RPMI7951 (cell line): ENCODE measurements around the gene GMPS. TPM values are rescaled to one million over a fixed set of nuclear protein-coding genes. Genes with fewer than 3 reads are reported as not detected.
"Not testable (repeated sequence)": the region's sequence is repeated elsewhere in the genome, so short reads cannot be mapped to it uniquely, and the experiment has no call there.

ENCODE experiments used
- DNase-seq: peaks from one replicate; pipeline ENCODE4 v3.0.0-alpha.2; 2012; ENCODE audit warnings: low read depth
- total RNA-seq: library from RNA; depleted of rRNA; stranded (reverse); fragments of >200 nt; shearing (Covaris generic); gene quantifications from 2 replicates; pipeline ENCODE4 v1.2.3, GENCODE V29; 2014

The GMPS gene
- total RNA-seq, 1 experiment from 2014 or later = 89.0 TPM

- DNase-seq = no peak
Observed at GRCh38 chr3:155872904-155873646, 2.6 kb downstream of the GMPS start.

DNA sequence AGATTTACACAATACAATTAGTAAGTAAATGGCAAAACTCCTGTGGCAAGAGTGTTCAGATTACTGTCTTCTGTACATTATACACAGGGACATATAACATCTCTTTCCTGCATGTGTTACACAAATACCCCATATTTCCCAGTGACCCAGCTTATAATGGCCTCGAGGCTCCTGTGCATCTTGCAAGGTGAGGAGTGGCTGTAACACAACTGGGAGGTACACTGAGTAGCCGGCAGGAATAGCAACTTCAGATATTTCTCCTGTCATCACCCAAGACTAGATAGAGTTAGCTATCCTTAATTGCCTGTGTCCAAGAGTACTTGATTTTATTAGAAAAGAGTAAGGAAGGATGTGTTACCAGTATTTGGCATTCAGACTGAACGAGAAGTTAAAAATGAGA lies 5.6 kb downstream of the GMPS start:
- no peak for DNase-seq

- DNase-seq = no peak
Observed at GRCh38 chr3:155876503-155876902, 6.1 kb downstream of the GMPS start.

GRCh38 chr3:155880286-155880685 lies 9.8 kb downstream of the GMPS start:
- DNase-seq = no peak

DNA sequence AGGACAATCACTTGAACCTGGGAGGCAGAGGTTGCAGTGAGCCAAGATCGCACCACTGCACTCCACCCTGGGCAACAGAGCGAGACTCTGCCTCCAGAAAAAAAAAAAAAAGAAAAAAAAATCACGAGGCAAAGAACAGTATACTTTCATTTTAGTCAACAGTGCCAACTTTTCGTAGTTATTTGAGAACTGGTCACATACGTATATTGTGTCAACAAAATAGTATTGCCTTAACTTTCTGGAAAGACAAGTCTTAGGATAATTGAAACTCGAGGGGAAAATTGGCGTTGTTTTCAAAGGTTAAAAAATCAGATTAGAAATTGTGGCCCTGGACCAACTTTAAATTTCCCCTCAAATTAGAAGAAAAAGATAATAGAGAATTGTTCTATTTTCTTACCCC lies 13.8 kb downstream of the GMPS start:
- DNase-seq = no peak

- no peak for DNase-seq
Observed at GRCh38 chr3:155885292-155885691, 14.8 kb downstream of the GMPS start.

DNA sequence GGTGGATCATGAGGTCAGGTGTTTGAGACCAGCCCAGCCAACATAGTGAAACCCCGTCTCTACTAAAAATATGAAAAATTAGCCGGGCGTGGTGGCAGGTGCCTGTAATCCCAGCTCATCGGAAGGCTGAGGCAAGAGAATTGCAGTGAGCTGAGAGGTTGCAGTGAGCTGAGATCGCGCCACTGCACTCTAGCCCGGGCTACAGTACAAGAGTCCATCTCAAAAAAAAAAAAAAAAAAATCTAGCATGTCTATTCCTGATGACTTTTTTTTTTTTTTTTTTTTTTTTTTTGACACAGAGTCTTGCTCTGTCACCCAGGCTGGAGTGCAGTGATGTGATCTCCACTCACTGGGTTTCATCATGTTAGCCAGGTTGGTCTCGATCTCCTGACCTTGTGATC lies 15.9 kb downstream of the GMPS start:
- not testable (repeated sequence) for DNase-seq

- DNase-seq = no peak
Observed at GRCh38 chr3:155886915-155887314, 16.5 kb downstream of the GMPS start.

GRCh38 chr3:155889212-155889611 lies 18.8 kb downstream of the GMPS start:
- no peak for DNase-seq

DNA sequence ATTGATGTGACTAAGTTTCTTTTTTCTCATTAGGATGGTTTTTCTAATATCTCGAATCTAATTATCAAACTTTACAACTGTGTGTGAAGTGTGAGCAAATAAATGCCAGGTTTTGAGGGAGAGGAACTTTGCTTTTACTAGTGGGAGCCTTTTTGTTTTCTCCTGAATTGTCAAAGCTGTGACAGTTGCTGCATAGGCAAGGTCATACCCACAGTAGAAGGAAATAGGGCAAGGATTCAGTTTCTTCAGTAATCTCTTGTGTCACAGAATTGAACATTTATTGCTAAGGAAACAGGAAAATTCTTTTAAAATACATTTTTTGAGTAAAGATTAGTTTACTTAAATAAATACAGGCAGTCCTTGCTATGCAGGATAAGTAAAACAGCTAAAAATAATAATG lies 19.5 kb downstream of the GMPS start:
- DNase-seq = no peak

DNA sequence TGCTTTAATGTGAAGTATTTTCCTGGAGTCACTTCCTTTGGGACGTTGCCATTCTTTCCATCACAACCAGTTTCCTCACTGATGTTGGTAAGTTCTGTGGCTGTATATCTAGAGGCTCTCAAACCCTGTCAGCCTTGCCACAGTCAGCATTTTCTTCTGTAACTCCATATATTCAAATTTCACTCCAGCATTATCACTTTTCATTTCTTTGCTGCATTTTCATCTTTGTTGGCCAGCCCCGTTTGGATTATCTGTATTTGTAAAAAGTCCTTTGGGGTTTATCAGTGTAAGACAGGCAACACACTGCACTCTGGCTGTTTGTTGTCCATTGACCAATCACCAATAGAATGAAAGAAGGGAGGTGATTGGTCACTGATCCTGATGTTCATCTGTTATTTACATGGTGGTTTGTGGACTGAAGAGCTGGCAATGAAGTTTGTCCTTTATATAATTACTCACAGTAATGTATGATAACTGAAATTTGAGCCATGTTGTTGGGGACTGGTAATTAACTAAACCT lies 20.3 kb downstream of the GMPS start:
- DNase-seq = peak; percentile 30

GRCh38 chr3:155891321-155891720 lies 20.9 kb downstream of the GMPS start:
- no peak for DNase-seq

DNA sequence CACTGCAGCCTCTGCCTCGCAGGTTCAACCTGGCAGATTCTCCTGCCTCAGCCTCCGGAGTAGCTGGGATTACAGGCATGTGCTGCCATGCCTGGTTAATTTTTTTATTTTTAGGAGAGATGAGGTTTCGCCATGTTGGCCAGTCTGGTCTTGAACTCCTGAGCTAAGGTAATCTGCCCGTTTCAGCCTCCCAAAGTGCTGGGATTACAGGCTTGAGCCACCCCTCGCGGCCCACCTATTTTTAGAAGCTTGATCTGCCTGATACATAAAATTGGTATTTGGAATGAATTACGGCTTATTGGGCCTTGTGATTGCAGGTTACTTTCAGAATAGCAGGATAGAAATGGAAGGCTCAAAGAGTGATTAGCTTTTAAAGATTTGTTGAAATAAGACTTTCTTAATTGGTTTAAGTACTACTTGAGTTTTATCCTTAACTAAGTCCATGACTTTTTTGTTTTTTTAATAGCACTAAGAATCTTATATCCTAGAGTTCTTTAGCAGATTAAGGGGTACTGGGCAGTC lies 25.0 kb downstream of the GMPS start:
- DNase-seq = no peak

- no peak for DNase-seq
Observed at GRCh38 chr3:155906900-155907299, 36.5 kb downstream of the GMPS start.

- no peak for DNase-seq
Observed at GRCh38 chr3:155908086-155908485, 37.6 kb downstream of the GMPS start.

DNA sequence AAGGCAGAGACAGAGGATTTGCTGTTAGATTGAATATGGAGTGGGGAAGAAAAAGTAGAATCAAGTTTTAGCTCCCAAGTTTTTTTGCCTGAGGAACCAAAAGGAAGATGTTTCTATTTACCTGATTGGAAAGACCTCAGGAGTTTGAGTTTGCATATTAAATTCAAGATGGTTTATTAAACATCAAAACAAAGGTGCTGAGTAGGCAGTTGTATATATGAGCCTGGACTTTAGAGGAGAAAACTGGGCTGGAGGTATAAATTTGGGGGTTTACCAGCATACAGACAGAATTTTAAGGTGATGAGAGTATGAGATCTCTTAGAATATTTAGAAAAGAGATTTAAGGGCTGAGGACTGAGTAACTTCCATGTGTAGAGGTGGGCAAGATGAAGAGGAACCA lies 38.2 kb downstream of the GMPS start:
- DNase-seq = no peak

- DNase-seq = no peak
Observed at GRCh38 chr3:155912090-155912489, 41.6 kb downstream of the GMPS start.

- no peak for DNase-seq
Observed at GRCh38 chr3:155912579-155913190, 42.2 kb downstream of the GMPS start.

DNA sequence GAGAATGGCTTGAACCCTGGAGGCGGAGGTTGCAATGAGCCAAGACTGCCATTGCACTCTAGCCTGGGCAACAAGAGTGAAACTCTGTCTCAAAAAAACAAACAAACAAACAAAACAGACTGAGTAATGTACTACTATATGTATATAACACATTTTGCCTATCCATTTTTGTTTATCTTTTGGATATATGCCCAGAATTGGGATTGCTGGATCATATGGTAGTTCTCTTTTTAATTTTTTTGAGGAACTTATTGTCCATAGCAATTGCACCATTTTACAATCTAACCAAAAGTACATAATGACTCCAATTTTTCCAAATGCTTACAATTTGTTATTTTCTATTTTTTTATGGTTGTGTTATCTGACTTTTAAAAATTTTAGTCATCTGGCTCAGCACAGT lies 47.3 kb downstream of the GMPS start:
- no peak for DNase-seq

GRCh38 chr3:155919728-155920127 lies 49.3 kb downstream of the GMPS start:
- DNase-seq = no peak

GRCh38 chr3:155921486-155921885 lies 51.0 kb downstream of the GMPS start:
- DNase-seq = no peak

GRCh38 chr3:155934230-155934629 lies 63.8 kb downstream of the GMPS start:
- no peak for DNase-seq

GRCh38 chr3:155938409-155938808 lies 68.0 kb downstream of the GMPS start:
- DNase-seq = no peak
